GM23338 (cell line): Measurements from ENCODE around the gene HDAC6.

Experiments used
- CREB1 ChIP-seq: fragments of 250-450 bp; sonication (Bioruptor Pico); IDR thresholded peaks from 2 replicates; pipeline ENCODE4 v1.5.0; 2020; ENCODE audit warnings: low read depth, mild to moderate bottlenecking, moderate library complexity
- CTCF ChIP-seq, 2 experiments: fragments of 200-600 bp in 1 of 2; sonication (generic) in 1 of 2; conservative IDR thresholded peaks; 2 replicates each; pipeline versions ENCODE4 v1.5.1 to v1.6.1; 2016 to 2017; ENCODE audit warnings: antibody characterized with exemption in 2 of 2, low read depth in 2 of 2, mild to moderate bottlenecking in 2 of 2, moderate library complexity in 1 of 2
- EZH2 ChIP-seq: fragments of 200-600 bp; sonication (generic); IDR thresholded peaks from one replicate; pipeline ENCODE4 v1.8.0; 2017; ENCODE audit warnings: antibody characterized with exemption, mild to moderate bottlenecking, low read depth; ENCODE audit not compliant: unreplicated experiment
- EZH2phosphoT487 ChIP-seq: fragments of 200-600 bp; sonication (generic); IDR thresholded peaks from one replicate; pipeline ENCODE4 v1.8.1; 2018; ENCODE audit warnings: antibody characterized with exemption; ENCODE audit not compliant: unreplicated experiment
- NANOG ChIP-seq: IDR thresholded peaks from 2 replicates; pipeline ENCODE4 v1.6.1; 2016; ENCODE audit warnings: antibody characterized with exemption, borderline replicate concordance
- POLR2AphosphoS5 ChIP-seq: IDR thresholded peaks from 2 replicates; pipeline ENCODE4 v1.6.1; 2016; ENCODE audit warnings: antibody characterized with exemption, low read depth
- REST ChIP-seq: IDR thresholded peaks from one replicate; pipeline ENCODE4 v1.6.1; 2018; ENCODE audit warnings: antibody characterized with exemption; ENCODE audit not compliant: unreplicated experiment

GRCh38 chrX:48852857-48853256 is 51.0 kb downstream of the HDAC6 start:
- TF ChIP-seq CTCF (conservative IDR thresholded peaks at IDR 0.05; ENCODE audit: low read depth in 2 of 2) = no peak
- TF ChIP-seq REST = no peak
- no peak for TF ChIP-seq EZH2
- TF ChIP-seq EZH2phosphoT487 = no peak
- no peak for TF ChIP-seq NANOG
- TF ChIP-seq CREB1 = no peak
- TF ChIP-seq POLR2AphosphoS5 = no peak
